PC-3 (cell line): ENCODE data around the gene CAPZB.
A peak's percentile ranks its signal among the peaks of the same experiment; 100 is the strongest.

ENCODE experiments used
- EZH2 ChIP-seq: fragments of 300-600 bp; sonication (generic); IDR thresholded peaks from one replicate; pipeline ENCODE4 v1.6.1; 2017; ENCODE audit warnings: antibody characterized with exemption, mild to moderate bottlenecking, low read length; ENCODE audit not compliant: unreplicated experiment
- EZH2phosphoT487 ChIP-seq: fragments of 300-600 bp; sonication (generic); IDR thresholded peaks from 2 replicates; pipeline ENCODE4 v1.6.1; 2018; ENCODE audit warnings: mild to moderate bottlenecking, antibody characterized with exemption, low read length, borderline replicate concordance
- TF ChIP-seq, protein P1 (sequence below): fragments of 300-600 bp; sonication (generic); conservative IDR thresholded peaks from 2 replicates; pipeline ENCODE4 v1.5.1; 2017; ENCODE audit warnings: antibody characterized with exemption, low read depth, mild to moderate bottlenecking, low read length

DNA sequence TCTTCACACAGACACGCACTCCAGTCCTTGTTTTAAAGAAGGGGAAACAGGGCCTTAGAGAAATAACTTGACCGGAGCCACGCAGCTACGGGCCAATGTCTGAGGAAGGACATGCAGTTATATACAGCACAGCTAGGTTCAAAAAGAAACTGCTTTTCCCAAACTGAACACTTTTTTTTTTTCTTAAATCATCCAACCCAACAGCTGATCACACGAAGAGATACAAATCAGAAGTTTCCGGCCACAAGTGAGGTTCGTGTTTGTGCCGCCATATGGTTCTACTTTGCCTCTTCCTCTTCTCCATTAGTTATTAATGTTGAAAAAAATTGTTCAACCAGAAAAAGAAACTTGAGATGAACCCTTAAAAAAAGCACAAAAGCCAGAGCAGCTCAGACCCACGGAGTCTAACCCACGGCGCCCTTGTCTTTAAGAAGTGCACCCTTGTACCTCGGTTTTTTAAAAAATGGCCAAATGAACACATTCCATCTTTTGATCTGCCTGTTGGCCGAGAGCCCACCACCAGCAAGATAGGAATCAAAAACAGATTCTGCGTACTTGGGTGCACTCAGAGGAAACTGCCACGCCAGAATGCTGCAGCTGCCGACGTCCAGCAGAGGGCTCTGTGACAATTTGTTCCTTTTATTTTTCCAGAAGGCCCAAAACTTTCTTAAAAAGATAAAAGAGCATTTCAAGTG is 94.3 kb downstream of the CAPZB start:
- TF ChIP-seq, protein P1, sequence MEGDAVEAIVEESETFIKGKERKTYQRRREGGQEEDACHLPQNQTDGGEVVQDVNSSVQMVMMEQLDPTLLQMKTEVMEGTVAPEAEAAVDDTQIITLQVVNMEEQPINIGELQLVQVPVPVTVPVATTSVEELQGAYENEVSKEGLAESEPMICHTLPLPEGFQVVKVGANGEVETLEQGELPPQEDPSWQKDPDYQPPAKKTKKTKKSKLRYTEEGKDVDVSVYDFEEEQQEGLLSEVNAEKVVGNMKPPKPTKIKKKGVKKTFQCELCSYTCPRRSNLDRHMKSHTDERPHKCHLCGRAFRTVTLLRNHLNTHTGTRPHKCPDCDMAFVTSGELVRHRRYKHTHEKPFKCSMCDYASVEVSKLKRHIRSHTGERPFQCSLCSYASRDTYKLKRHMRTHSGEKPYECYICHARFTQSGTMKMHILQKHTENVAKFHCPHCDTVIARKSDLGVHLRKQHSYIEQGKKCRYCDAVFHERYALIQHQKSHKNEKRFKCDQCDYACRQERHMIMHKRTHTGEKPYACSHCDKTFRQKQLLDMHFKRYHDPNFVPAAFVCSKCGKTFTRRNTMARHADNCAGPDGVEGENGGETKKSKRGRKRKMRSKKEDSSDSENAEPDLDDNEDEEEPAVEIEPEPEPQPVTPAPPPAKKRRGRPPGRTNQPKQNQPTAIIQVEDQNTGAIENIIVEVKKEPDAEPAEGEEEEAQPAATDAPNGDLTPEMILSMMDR, result peak; percentile 91
- no peak for TF ChIP-seq EZH2
- no peak for TF ChIP-seq EZH2phosphoT487
